GM10266 (cell line): Measurements from ENCODE around the gene FBLN1.
A peak's percentile ranks its signal among the peaks of the same experiment; 100 is the strongest.
"Not testable (repeated sequence)": the region's sequence is repeated elsewhere in the genome, so short reads cannot be mapped to it uniquely, and the experiment has no call there.

Experiments used
- DNase-seq: peaks from one replicate; pipeline ENCODE4 v3.0.0; 2012; ENCODE audit errors: extremely low spot score
- TF ChIP-seq, protein P1 (sequence below): IDR thresholded peaks from 2 replicates; pipeline ENCODE4 v1.5.1; 2012; ENCODE audit warnings: mild to moderate bottlenecking, low read depth; ENCODE audit not compliant: control insufficient read depth, insufficient read depth; ENCODE audit errors: missing control alignments

Gene FBLN1

DNA sequence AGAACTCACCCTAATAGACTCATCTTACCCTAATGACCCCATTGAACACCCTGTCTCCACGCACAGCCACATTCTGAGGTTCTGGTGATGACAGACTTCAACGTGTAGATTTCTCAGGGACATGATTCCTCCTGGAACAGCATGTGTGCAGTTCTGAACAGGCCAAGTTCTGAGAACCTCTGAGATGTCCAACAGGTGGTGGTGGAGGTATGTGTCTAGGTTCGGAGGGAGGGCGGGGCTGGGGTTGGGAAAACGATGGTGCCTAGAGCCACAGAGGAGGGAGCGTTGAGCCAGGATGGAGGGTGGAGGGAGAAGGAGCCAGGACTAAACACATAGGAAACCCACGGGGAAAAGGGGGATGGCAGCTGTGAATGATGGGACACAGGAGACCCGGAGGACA lies 43.4 kb upstream of the FBLN1 start:
- TF ChIP-seq, protein P1, sequence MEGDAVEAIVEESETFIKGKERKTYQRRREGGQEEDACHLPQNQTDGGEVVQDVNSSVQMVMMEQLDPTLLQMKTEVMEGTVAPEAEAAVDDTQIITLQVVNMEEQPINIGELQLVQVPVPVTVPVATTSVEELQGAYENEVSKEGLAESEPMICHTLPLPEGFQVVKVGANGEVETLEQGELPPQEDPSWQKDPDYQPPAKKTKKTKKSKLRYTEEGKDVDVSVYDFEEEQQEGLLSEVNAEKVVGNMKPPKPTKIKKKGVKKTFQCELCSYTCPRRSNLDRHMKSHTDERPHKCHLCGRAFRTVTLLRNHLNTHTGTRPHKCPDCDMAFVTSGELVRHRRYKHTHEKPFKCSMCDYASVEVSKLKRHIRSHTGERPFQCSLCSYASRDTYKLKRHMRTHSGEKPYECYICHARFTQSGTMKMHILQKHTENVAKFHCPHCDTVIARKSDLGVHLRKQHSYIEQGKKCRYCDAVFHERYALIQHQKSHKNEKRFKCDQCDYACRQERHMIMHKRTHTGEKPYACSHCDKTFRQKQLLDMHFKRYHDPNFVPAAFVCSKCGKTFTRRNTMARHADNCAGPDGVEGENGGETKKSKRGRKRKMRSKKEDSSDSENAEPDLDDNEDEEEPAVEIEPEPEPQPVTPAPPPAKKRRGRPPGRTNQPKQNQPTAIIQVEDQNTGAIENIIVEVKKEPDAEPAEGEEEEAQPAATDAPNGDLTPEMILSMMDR: no peak
- no peak for DNase-seq

DNA sequence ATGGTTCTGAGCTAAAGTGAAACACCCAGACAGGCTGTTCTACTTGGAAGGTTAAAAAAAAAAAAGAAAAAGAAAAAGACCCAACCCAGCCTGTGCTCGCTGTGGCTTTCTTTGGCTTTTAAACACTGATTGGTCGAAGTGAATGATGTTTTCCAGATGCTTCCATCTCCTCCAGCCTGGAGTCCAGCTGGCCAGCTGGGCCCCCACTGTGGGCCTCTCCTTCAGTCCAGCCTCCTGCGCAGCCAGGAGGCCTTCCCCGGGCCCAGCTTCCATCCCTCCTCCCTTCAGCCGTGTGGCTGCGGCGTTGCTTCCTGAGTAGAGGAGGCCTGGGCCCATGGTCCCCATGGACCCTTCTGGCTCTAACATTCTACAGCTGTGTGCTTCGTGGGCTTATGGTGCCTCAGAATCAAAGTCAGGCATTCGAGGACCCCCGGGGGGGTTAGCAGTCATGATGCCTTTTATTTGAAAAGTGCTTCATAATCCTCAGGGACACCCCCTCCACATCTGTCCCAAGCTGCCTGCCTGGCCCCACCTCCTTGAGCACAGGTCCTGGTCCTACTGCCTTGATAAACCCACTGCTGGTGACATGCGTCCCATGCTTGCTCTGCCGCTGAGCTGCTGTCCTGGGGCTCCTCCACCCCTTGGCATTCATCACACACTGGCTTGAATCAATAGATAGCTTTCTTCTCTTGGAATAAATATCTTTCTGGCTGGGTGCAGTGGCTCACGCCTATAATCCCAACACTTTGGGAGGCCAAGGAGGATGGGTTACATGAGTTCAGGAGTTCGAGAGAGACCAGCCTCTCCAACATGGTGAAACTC lies 42.2 kb upstream of the FBLN1 start:
- no peak for DNase-seq
- TF ChIP-seq, protein P1: no peak

- TF ChIP-seq, protein P1: peak; percentile 28
- no peak for DNase-seq
Observed at GRCh38 chr22:45462034-45462655, 40.5 kb upstream of the FBLN1 start.

- not testable (repeated sequence) for DNase-seq
Observed at GRCh38 chr22:45463691-45464090, 39.0 kb upstream of the FBLN1 start.

DNA sequence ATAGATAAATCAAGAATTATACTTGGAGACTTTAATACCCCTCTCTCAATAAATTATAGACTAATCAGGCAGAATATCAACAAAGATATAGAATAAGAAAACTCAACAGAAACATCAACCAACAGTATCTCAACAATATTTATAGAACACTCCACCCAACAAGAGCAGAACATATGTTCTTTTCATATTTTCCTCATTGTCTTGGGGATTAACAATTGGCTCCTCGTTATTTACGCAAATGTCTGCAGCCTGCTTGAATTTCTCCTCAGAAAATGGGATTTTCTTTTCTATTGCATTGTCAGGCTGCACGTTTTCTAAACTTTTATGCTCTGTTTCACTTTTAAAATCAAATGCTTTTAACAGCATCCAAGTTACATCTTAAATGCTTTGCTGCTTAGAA lies 37.0 kb upstream of the FBLN1 start:
- DNase-seq: no peak
- TF ChIP-seq, protein P1: no peak

DNA sequence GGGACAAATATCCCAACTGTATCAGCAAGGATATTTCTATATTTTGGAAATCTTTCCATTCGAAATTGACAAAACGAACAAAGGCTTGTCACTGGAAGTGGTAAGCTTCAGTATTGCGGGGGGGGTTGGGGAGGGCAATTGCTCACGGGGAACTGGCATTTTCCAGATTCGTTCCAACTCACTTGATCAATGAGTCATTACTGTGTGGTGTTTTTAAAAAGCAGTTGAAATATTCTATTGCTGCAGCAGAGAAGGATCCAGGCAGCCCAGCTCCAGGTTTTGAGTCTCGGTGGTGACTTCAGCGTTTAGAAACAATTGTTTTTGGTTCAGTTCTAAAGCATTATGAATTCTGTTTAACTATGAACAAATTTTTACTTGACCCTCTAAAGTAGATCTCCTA lies 33.8 kb upstream of the FBLN1 start:
- TF ChIP-seq, protein P1: no peak
- DNase-seq: no peak

- TF ChIP-seq, protein P1: no peak
- no peak for DNase-seq
Observed at GRCh38 chr22:45469281-45470073, 33.2 kb upstream of the FBLN1 start.
